NCI-H1092 (cell line): ENCODE measurements around the gene WIZ.

ENCODE experiments used
- DNase-seq: peaks from one replicate; lab custom pipeline; 2025; lab: John Stamatoyannopoulos, UW

Gene WIZ

DNA sequence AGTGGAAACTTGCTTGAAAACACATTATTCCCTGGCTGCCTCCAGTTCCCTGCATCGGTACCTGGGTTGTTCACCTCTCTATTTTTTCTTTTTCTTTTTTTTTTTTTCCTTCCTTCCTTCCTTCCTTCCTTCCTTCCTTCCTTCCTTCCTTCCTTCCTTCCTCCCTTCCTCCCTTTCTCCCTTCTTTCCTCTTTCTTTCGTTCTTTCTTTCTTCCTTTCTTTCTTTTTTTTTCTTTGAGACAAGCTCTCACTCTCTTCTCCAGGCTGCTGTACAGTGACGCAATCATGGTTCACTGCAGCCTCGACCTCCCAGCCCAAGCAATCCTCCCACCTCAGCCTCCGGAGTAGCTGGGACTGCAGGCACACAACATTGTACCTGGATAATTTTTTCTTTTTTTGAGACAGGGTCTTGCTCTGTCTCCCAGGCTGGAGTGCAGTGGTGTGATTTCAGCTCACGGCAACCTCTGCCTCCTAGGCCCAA, 18.0 kb upstream of the WIZ start:
- no peak for DNase-seq

DNA sequence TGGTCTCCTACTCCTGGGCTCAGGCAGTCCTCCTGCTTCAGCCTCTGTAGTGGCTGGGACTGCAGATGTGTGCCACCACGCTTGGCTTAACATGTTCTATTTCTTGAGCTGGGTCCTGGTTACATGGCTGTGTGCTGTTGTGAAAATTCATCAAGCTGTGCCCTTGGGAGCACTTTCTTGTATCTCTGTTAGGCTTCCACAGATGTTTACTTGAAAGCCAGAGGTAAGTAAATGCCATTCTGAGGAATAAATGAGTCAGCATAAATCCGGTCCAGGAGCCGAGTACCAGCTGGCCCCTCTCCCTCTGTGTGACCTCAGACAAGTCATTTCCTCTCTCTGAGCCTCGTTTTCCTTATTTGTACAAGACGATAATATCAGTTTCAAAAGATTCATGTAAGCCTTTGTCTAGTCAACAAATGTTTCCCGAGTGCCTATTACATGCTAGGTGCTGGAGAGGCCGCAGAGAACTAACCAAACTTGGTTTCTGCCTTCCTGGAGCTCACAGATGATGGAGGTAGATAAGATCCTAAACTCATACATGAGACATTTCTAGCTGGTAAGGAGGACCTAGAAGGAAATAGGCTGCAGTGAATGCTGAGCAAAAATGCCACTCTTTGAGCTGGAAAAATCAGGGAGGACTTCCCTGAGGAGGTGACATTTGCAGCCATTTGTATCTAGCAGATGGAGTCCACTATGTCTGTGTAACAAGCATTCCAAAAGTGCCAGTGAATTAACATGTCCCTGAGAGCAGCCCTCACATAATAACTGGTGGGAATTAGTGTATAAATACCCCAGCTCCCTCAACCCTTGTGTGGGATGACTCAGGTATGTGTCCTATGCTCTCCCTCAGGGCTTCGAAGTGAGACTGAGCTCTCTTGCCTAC, 17.3 kb upstream of the WIZ start:
- no peak for DNase-seq

DNA sequence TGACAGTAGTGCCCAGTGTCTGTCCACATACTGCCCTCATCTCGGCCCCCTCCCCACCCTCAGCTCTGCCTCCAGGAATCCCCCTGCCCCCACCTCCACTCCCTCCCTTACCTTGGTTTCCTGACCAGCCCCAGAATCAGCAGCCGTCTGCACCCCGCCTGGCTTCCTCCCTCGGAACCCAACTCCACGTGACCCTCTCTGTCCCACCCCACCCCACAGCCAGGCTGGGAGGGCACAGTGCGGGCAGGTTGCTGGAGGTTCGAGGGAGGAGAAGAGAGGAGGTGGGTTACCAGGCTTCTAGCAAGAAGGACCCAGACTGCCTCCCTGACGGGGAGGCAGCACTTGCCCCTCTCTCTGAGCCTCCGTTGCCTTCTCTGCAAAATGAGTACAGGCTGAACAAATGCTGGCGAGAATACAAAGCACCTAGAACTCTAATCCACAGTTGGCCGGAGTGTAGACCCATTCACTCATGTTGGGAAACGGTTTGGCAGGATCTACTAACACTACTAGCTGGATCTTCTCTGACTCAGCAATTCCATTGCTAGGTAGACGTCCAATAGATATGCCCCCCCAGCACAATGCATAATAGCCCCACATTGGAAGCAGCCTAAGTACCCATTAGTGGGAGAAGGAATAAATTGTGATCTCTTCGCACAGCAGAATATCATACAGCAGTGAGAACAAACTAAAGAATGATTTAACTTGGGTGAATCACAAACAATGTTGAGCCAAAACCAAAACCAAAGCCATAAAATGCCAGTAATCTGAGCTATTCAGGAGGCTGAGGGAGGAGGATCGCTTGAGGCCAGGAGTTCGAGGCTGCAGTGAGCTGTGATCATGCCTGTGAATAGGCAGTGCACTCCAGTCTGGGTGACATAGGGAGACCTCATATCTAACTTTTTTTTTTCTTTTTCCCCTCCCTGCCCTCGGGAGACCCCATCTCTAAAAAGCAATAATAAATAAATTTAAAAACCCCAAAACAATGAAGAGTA, 14.9 kb upstream of the WIZ start, which contains the start of gene RASAL3:
Gene RASAL3, minus strand, starts transcription at position 151 of the 992 bp plus-strand sequence. CDS start 186 bp downstream, outside the sequence.
- DNase-seq: no peak

DNA sequence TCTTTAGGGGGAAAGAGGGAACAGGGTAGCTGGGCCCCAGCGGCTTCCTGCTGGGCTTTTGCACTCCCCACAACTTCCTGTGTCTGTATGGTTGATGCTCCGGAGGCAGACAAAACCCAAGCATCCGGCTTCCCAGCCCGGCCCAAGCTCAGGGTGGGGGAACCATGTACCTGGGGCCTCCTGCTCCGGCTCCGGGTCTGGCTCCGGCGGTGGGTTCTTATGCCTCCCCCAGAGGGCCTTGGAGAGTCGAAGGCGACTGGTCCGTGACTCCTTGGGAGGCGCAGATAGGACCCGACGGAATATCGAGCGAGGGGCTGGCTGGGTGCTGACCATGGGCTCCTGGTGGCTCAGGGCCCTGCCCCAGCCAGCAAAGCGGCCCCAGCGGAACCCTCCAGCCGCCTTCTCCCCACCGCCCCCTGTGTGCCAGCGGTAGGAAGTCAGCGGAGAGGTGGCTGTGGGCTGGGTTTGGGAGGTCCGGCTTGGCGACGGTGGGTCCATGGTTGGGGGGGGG, 14.2 kb upstream of the WIZ start:
- DNase-seq: no peak

DNA sequence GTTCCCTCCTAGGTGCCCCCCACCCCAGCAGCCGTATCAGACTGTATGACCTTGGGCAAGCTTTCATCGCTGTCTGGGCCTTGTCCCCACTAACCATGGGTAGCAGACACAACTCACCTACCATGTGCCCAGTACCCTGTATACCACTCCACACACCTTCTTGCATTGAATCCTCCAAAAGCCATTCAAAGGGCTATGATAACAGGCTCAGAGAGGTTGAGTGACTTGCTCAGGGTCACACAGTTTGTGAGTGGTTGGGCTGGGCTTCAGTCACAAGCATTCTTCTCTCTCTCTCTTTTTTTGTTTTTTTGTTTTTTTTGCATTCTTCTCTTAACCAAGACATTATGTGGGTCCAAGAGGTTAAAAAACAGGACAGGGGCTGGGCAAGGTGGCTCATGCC, 11.9 kb upstream of the WIZ start:
- DNase-seq: no peak

DNA sequence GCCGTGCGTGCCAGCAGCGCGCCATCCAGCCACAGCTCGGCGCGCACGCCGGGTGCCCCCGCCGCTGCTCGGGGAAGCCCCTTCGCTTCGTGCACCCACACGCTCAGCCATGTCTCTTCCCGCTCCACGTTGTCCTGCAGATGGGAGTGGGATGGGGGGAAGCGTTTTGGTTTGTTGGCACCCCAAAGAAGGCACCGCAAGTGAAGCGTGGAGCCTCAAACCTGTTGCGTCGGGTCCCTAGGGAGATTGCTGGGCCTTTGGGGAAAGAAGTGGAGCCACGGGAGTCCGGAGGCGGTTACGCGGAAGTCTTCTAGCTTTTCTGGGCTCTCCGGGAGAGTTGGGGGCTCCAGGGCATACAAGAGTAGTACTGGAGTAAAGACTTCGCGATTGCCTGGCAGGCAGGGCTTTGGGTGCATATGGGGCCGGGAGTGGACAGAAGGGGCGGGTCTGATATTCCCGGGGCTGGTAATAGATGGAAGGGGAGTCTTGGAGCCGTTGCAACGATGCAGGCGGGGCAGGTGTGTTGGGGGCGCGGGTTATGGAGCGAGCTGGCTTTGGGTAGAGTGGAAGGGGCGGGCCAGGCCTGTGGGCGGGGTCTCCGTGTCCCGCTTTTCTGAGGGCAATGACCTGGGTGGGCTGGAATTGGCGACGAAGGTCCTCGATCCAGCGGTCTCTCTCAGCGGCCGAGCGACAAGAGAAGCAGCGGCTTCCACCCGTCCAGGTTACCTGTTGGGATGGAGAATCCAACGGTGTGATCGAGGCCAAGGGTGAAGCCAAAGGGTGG, 8.1 kb upstream of the WIZ start:
- no peak for DNase-seq

DNA sequence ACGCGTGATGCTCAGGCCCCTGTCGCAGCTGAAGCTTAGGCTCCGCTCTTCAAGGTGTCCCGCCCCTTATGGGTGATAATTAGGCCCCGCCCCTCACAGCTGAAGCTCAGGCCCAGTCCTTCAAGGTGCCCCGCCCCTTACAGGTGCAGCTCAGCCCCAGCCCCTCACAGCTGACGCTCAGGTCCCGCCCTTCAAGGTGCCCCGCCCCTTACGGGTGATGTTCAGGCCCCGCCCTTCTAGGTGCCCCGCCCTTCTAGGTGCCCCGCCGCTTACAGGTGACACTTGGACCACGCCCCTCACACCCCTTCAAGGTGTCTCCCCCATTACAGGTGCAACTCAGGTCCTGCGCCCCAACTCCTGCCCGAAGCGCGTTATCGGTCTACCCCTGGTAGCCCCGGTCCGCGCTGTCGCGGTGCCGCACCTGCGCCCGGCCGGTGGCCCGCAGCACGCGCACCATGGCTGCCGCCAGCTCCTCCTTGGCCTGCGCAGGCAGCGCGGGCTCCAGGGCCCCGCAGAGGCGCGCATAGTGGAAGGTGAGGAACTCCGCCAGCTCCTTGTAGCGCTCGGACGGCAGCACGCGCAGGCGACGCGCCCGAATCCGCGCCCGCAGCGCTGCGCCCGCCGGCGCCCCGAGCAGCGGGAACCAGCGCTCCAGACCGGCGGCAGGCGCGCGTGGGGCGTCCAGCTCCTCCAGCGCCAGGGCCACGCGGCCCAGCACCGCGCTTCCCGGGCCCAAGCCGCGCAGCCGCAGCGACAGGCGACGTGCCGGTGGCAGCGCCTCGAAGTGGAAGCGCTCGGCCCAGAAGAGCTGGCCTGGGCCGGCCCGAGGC, 7.3 kb upstream of the WIZ start:
- DNase-seq: no peak

DNA sequence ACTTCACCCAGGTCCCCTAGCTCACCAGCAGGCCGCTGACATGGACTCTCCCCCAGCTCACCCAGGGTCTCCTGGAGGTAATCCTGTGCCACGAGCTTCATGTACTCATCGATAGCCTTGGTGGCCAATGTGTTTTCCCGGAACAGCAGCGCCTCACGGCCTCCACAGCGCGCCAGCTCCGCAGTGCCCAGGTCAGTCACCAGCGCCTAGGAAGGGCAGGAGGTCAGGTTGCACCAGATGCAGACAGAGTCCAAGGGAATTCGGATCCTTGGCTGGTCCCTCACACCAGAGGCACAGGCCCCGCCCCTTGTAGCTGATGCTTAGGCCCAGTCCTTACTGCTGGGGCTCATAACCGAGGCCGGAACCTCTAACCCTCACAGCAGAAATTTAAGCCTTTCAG, 6.7 kb upstream of the WIZ start:
- DNase-seq: no peak

DNA sequence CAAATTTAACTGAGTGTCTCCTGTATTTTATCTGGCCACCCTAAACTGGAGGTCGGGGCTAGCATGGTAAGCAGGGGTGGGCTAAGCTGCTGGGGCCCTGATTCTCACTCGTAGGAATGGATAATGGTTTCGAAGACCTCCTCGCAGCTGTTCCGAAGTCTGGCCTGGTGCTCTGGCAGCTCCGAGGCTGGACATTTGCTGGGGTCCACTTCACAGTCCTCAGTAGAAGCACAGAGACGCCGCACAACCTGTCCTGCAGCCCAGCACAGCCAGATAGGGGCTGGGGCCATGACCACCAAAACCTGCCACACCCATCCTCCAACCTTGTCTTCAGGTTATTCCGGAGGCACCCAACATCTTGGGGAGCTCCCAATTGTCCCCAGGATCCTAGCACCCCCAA, 6.2 kb upstream of the WIZ start:
- DNase-seq: no peak

DNA sequence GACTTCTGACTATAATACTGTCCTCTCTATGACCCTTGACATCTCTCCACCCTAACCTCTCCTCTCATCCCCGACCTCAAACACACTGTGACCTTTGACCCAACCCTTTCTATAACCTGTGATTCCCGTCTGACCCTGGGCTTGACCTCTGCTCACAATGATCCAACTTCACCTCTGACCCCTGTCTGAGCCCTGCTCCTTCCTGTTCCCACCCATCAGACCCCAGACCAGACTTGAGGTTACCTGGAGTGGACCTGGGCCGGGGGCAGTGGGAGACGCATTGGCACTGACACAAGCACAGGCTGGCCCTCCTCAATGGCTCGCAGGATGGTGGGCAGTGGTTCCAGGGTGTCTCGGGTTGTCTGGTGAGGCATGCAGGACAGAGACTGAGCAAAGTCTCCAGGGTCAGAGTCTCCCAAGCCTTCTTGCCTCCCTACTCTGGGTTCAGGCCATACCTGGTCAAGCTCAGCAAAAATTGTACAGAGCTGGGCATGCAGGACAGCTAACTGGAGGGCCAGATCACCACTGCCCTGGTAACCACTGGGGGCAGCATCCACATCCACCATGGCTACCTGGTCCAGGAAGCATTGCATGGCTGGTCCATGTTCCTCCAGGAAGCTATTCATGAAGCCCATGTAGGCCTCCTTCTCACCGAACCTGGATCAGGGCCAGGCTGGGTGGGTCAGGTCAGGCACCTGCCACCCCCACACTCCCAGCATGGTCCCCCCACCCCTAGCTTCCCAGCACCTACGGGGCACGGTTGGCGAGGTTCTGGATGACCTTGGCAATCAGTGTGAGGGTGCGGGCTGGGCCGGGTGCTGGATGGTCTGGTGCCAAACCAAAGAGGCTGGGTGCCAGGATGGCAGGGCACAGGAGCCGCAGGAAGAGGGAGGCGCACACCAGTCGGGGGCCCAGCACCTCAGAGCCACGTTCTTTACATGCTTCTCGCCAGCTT, 4.4 kb upstream of the WIZ start:
- no peak for DNase-seq

DNA sequence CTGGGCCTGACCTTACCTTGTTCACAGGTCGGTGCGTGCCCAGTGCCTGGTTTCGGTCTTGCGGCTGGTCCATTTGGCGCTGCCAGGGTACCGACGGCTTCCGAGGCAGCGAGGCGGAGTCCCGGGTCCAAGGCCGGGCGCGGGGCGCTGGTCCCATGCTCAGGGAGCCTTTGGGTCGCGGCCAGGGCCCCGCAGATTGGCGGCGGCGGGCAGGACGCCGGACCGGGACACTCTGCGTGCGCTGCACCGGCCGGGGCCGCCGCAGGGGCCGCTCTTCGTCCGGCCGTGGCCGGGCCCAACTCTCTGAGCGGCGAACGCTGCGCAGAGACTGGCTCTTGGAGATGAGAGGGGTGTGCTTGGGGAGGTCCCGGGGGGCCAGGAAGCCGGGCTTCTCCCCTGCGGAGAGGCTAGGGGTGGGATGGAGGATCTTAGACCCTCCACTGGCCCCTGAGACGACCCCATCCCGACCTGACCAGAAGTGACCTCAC, 3.4 kb upstream of the WIZ start:
- no peak for DNase-seq

DNA sequence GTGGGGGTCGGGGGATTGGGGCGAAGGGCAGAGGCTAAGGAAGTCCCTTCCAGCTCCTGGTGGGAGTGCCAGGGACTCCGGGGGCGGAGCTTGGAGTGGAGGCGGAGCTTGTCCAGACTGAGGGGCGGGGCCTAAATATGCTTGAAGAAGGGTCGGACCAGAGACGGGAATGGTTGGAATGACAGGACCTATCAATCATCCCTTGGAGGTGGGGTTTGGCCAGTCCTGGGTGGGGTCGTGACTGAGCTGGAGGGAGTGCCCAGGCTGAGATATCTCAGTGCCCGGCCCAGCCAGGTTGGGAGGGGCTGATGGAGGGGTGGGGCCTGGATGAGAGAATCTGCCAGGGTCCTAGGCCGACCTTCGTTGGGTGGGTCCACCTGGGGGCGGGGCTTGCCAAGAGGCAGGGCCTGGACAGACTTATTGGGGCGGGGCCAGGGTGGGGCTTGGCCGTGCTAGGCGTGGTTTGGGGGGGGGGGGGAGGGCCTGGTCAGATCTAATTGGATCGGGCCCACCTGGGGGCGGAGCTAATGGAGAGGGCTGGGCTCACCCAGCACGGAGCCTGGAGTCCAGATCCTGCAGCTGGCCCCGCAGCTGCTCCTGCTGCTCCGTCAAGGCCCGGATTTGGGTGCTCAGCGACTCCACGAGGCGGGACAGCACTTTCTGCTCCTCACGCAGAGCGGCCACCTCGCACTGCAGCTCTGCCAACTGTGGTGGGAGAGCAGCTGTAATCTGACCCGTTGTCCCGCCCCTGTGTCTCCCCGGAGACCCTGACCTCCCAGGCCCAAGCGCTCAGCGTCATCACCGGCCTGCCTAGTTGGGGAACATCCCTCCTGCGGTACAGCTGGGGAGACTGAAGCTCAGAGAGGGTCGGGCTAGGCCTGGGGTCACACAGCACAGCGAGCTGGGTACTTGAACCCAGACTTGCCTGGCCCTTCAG, 2.6 kb upstream of the WIZ start:
- DNase-seq: no peak

DNA sequence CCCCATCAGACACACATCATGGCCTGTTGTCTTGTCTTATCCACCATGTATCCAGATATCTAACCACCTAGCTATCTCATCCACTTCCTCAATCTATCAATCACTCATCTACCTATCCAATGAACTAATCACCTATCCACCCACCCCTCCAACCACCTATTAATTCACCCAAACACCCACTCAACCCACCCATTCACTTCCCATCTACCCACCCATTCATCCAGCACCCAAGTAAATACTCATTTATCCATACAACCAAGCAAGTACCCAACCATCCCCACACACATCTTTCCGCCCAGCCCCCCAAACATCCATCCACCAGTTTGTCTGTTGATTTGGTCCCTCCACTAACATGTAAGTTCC, 753 bp upstream of the WIZ start:
- no peak for DNase-seq

DNA sequence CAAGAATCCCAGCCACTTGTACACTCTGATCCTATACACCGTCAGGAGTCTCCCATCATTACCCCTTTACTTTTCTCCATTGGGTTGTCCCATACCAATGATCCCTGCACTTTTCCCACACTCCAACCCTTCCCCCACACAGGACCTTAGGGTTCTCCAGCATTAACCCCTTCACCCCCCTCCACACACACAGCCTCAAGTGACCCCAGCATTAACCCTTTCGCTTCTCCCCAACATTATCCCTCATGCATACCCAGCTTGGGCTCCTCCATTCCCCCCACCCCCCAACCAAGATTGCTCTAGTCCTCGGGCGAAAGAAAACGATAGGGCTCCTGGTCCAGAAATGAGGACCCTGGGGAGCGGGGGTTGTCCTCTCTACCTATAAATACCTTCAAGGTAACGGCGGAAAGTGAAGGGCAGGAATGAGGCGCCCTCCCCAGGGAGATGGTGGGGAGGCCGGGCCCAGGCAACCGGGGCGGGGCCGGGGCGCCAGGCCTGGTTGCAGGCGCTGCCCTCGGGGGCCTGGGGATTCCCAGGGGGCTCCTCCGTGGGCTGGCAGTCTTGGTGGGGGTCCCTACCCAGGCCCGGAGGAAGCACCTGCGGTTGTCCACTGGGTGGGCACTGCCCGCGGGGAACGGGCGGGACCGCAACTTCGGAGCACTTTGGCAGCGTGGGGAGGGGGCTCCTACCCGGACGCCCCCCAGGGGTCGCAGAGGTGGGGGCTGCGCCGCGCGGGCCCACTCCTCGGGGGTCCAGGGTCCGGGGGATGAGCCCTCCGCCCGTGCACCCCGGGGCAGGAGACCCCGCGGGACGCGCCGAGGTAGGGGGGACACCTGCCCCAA, 757 bp downstream of the WIZ start:
- DNase-seq: no peak

DNA sequence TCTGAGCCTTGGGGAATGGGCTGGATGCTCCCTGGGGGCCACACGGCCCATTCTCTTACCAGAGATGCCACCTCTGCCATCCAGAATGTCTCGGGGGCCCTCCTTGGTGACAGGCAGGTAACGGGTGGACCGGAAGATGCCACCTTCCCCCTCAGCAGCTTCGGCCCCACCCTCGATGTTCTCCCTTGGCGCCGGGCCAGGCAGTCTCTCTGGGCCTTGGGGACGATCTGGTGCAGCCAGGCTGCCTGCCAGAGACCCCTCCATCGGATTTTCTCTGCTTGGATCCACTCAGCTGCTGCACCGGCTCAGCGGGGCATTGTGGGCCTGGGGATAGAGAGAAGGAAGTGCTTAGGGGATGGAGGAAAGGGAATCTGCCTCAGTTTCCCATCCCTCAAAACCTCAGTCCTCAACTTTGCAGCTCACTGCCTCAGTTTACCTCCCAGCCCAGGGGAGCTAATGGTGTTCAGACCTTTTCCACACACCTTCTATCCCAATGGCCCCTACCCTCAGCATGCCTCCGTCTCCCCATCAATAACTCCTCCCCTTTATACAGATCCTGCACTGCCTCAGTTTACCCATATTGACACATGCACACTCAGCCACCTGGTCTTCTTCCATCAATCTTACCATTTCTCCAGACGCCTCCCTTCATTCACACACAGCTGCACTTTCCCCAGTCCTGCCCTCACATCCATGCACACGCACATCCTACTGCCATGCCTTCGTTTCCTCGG, 1.5 kb downstream of the WIZ start:
- no peak for DNase-seq

DNA sequence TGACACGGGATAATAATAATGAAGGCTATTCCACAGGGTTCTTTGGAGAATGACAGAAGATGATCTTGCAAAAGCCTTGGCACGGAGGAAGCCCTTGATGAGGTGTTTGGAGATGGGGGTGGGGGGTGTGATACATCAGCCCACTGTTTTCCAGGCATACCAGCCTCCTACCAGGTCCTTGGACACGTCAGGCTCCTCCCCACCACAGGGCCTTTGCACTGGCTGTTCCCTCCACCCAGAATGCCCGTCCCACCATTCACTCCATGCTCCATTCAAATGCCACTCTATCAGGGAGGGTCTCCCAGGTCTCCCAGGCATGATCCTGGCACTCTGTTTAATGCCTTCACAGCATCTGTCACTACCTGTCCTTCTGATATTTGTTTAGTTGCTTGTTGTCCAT, 2.7 kb downstream of the WIZ start:
- no peak for DNase-seq
